Activated naive CD8-positive, alpha-beta T cell treated with anti-CD3 and anti-CD28 coated beads for 36 hours (primary cell): Measurements from ENCODE around the gene NUP98. TPM values are rescaled to one million over a fixed set of nuclear protein-coding genes. Genes with fewer than 3 reads are reported as not detected.

ENCODE experiments used
- DNase-seq: peaks from one replicate; pipeline ENCODE4 v3.0.0; 2021
- H3K27ac Mint-ChIP-seq: one replicate; pipeline ENCODE4 v1.8.0; 2022; ENCODE audit warnings: mild to moderate bottlenecking, moderate library complexity, mixed read lengths
- H3K27me3 Mint-ChIP-seq: one replicate; pipeline ENCODE4 v1.8.0; 2022; ENCODE audit warnings: mild to moderate bottlenecking, mixed read lengths
- H3K36me3 Mint-ChIP-seq: one replicate; pipeline ENCODE4 v1.8.0; 2021; ENCODE audit warnings: mild to moderate bottlenecking, mixed read lengths
- H3K4me1 Mint-ChIP-seq: one replicate; pipeline ENCODE4 v1.8.0; 2021; ENCODE audit warnings: mixed read lengths
- H3K4me3 Mint-ChIP-seq: one replicate; pipeline ENCODE4 v1.8.0; 2022; ENCODE audit warnings: mild to moderate bottlenecking, moderate library complexity, mixed read lengths
- H3K9me3 Mint-ChIP-seq: one replicate; pipeline ENCODE4 v1.8.0; 2022; ENCODE audit warnings: mixed read lengths
- total RNA-seq, 2 experiments: library from RNA; stranded (reverse); gene quantifications; one replicate each; pipeline ENCODE4 v1.2.3, GENCODE V29; 2021

The NUP98 gene
- total RNA-seq, result 100 to 1,000 TPM in 1 of 2 experiments, 10 to 100 TPM in 1; 98.1 to 115 TPM

DNA sequence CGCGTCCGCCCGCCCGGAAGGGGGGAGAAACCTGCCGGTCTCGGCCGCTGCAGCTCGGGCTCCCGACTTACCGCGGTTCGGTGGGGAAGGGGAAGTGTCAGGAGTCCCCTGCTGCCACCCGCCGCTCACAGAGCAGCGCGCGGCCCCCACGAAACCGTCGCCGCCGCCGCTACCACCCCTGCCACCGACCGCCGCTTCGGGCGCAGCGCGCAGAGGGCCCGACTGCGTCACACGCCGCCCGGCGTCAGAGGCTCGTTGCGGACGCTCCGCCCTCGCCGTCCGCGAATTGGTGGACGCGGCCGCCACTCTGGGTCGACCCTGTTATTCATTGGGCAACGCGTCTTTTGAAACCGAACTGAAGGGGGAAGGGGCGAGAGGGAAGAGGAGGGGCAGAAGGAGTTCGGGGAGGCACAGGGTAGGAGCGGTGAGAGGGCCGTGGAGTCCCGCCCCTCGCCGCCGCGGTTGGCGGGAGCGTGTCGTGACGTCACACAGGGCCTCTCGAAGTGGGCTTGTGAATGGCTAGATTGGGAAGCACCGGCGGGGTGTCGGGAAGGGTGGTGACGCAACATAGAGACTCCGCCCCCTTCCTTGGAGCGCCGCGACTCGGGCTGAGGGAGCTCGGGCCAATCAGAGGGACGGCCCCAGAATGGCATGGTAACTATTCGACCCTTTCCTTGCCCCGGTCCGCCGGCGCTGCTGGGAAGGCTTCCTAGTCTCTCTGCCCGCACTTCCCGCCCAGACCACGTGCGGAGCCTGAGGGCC, at the start of gene NUP98:
Gene NUP98, minus strand, starts transcription at position 226 of the 762 bp plus-strand sequence. CDS start 15,437 bp downstream, outside the sequence.
- H3K9me3 Mint-ChIP-seq, result no peaks in the 10 kb centered on the region
- peak within 1 kb of the TSS; percentile 88 for H3K4me3 Mint-ChIP-seq
- peak within 1 kb of the TSS; percentile 100 for H3K27ac Mint-ChIP-seq
- H3K27me3 Mint-ChIP-seq, result peaks cover 4% of the 10 kb centered on the region
- DNase-seq, result peak; percentile 100
- peaks cover 38% of the 10 kb centered on the region for H3K4me1 Mint-ChIP-seq
- H3K36me3 Mint-ChIP-seq, result peaks cover 40% of the 10 kb centered on the region

DNA sequence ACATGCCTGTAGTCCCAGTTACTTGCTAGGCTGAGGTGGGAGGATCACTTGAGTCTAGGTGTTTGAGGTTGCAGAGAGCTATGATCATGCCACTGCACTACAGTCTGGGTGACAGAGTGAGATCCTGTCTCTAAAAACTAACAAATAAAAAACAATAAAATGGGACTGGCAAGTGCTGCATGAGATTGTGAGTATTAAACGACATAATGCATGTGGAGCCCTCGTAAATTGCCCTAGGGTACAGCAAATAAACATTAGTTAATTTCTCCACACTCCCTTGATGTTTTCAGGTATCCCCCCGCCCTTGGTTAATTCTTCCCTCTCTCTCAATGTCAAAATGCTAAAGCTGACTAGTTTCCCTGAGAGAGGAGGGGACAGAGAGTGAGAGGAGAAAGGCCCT, 48.3 kb upstream of the NUP98 start:
- no peaks in the 10 kb centered on the region for H3K36me3 Mint-ChIP-seq
- no peaks in the 10 kb centered on the region for H3K9me3 Mint-ChIP-seq
- H3K27me3 Mint-ChIP-seq, result no peaks in the 10 kb centered on the region
- peaks cover 42% of the 10 kb centered on the region for H3K4me1 Mint-ChIP-seq
- H3K4me3 Mint-ChIP-seq, result no peak overlapping the region
- DNase-seq, result no peak
- H3K27ac Mint-ChIP-seq, result no peak overlapping the region

DNA sequence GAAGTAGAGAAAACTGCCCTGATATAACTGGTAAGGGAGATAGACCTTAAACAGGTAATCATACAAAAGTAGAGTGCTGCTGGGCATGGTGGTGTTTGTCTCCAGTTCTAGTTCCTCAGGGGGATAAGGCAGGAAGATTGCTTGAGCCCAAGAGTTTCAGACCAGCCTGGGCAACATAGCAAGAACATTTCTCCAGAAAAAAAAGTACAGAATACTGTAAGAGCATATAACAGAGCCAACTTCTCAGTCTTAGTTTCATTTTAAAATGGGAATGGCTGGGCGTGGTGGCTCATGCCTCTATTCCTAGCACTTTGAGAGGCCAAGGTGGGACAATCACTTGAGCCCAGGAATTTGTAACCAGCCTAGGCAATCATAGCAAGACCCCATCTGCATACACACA, 47.9 kb upstream of the NUP98 start:
- no peak for DNase-seq
- H3K9me3 Mint-ChIP-seq, result no peaks in the 10 kb centered on the region
- no peaks in the 10 kb centered on the region for H3K36me3 Mint-ChIP-seq
- peak overlapping the region; percentile 54 for H3K27ac Mint-ChIP-seq
- no peak overlapping the region for H3K4me3 Mint-ChIP-seq
- H3K27me3 Mint-ChIP-seq, result no peaks in the 10 kb centered on the region
- peaks cover 42% of the 10 kb centered on the region for H3K4me1 Mint-ChIP-seq

DNA sequence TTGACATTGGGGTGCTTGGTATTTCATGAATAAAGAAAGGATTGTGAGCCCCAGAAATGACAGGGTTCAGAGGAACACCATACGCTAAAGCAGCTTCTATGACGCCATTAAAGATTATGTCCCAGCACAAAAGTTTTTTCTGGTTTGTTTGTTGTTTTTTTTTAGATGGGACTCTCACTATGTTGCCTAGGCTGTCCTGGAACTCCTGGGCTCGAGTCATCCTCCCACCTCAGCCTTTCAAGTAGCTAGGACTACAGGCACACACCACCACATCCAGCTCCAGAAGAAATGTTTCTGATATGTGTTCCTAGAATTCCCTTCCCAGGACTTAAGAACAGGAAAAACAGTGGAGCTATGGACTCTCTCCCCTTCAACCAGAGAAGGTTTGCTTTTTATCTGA, 46.0 kb upstream of the NUP98 start:
- Mint-ChIP-seq H3K9me3 (no peaks in the 10 kb centered on the region), H3K36me3 (peaks cover 17% of the 10 kb centered on the region), H3K4me3 (no peak overlapping the region)

DNA sequence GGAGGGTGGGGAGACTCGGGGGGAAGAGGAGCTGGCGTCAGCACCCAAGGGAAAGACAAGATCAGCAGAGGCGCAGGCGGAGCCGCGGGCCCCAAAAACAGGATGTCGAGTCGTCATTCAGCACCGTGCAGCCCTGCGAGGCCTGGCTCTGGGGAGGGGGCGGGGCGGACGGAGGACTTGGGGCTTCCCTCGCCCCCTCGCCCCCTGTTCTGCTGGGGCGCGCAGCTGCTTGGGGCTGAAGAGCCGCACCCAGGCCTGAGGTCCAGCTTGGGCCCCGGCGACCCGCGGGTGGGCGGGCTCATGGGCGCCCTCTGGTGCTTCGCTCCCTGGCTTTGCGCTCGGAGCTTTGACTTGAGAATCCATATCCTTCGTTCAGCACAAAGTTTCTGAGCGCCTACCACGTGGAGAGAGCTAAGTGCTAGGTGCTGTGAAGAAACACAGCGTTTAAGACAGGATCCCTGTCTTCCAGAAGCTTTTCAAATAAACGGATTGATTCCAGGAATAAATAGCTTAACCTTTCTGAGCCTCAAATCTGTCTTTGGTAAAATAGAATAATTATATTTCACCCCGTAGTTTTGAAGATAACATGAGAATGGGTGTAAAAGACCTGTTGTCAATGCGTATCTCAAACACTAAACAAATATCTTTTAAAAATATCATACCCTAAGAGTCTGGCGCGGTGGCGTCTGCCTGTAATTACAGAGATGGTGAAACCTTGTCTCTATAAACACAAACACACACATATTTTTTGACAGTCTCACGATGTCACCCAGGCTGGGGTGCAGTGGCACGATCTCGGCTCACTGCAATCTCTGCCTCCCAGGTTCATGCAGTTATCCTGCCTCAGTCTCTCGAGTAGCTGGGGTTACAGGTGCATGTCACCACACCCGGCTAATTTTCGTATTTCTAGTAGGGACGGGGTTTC, 44.3 kb upstream of the NUP98 start:
- peaks cover 51% of the 10 kb centered on the region for H3K4me1 Mint-ChIP-seq

More for the DNA sequence above, 46.0 kb upstream of the NUP98 start:
- DNase-seq, result no peak
- Mint-ChIP-seq H3K27me3 (no peaks in the 10 kb centered on the region), H3K4me1 (peaks cover 38% of the 10 kb centered on the region), H3K27ac (peak overlapping the region; percentile 58)

DNA sequence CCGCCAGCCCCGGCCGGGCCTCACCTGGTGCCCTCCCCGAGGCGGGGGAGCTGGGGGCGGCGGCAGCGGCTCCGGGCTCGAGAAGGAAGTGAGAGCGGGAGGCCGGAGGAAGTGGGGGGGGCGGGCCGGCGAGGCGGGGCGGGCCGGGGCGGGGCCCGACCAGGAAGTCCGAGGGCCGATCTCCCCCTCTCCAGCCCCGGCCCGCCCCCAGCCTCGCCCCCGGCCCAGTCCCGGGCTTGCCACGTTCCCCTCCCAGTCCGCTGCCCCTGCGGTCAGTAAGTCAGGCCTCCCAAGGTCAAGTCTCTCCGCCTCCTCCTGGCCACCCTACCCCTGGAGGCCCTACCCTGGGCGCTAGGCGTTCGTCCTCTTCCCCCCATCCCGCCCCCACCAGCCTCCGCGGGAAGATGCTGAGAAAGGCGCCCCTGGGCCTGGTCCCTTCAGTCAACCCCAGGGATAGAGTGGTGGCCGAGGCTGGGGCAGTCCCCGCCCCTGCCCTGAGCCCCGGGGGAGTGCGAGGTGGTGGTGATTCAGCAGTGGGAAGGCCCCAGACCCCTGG, 43.6 kb upstream of the NUP98 start, which contains the start of gene RHOG:
Gene RHOG, minus strand, starts transcription at position 90 of the 556 bp plus-strand sequence. CDS start 12,821 bp downstream, outside the sequence.
- Mint-ChIP-seq H3K27ac (peak within 1 kb of the TSS; percentile 91), H3K4me1 (peaks cover 56% of the 10 kb centered on the region), H3K4me3 (peak within 1 kb of the TSS; percentile 90), H3K36me3 (peaks cover 32% of the 10 kb centered on the region), H3K27me3 (no peaks in the 10 kb centered on the region), H3K9me3 (no peaks in the 10 kb centered on the region)
- no peak for DNase-seq

More for the DNA sequence above, 44.3 kb upstream of the NUP98 start:
- H3K27ac Mint-ChIP-seq, result peak overlapping the region; percentile 91
- H3K36me3 Mint-ChIP-seq, result peaks cover 28% of the 10 kb centered on the region
- peak; percentile 97 for DNase-seq
- no peaks in the 10 kb centered on the region for H3K27me3 Mint-ChIP-seq
- no peaks in the 10 kb centered on the region for H3K9me3 Mint-ChIP-seq
- H3K4me3 Mint-ChIP-seq, result peak overlapping the region; percentile 78

DNA sequence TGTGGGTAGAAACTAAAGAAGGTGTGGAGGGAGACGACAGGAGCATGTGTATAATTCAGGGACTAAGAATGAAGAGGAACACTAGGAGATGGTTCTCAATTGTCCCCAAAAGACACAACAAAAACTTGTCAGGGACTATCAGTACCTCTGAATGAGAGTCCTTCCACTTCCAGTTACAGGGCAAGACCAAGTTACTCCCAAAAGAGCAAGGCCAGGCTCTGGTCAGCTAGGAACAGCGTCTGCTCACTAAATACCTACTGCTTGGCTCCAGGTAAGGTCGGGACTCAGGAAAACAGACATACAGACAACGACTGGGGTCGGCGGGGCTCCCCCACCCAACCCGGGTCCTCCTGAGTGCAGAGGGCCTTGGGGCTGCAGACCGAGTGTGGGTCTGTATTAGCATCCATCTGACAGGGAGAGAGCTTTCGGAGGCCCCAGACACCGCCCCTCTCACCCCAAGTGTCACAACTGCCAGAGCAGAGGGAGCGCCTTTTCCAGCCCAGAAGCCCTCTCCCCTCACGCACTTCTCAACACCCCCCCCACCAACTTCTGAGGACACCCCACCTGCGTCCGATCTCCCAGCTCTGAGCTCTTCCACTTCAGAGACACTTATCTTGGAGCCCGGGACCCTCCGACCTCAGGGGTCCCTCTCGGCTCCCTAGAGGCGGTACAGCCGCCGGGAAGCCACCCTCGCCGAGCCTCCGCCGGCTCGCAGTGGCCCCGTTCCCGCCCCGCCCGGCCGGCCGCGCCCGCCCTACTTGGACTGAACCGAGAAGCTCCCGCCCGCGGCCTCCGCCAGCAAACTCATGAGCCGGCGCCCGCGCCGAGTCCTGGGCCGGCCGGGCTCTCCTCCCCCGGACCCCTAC, 42.9 kb upstream of the NUP98 start:
- peak; percentile 44 for DNase-seq
- H3K9me3 Mint-ChIP-seq, result peaks cover 2% of the 10 kb centered on the region
- H3K4me3 Mint-ChIP-seq, result peak overlapping the region; percentile 90
- peaks cover 57% of the 10 kb centered on the region for H3K4me1 Mint-ChIP-seq
- H3K27ac Mint-ChIP-seq, result peak overlapping the region; percentile 81
- no peaks in the 10 kb centered on the region for H3K27me3 Mint-ChIP-seq
- H3K36me3 Mint-ChIP-seq, result peaks cover 38% of the 10 kb centered on the region

DNA sequence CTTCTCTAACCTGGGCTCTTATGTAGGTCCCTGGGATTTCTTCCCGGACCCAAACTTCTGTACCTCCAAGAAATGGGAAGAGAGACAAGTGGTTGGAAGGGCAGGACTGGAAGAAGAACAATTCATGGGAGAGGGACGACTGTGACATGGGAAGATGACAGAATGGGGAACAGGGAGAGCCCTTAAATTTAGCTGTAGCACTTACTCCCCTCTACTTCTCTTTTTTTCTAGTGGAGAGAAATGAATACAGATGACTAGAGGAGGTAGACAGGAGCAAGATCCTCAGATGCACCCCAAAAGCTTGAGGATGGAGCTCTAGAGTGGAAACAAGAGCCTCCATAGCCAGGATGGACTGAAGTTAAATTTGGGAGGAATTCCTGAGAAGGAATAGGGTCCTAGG, 41.1 kb upstream of the NUP98 start:
- H3K4me1 Mint-ChIP-seq, result peaks cover 61% of the 10 kb centered on the region
- peaks cover 56% of the 10 kb centered on the region for H3K36me3 Mint-ChIP-seq
- H3K27me3 Mint-ChIP-seq, result no peaks in the 10 kb centered on the region
- peak overlapping the region; percentile 81 for H3K27ac Mint-ChIP-seq
- peak overlapping the region; percentile 90 for H3K4me3 Mint-ChIP-seq
- DNase-seq, result no peak
- peaks cover 2% of the 10 kb centered on the region for H3K9me3 Mint-ChIP-seq

DNA sequence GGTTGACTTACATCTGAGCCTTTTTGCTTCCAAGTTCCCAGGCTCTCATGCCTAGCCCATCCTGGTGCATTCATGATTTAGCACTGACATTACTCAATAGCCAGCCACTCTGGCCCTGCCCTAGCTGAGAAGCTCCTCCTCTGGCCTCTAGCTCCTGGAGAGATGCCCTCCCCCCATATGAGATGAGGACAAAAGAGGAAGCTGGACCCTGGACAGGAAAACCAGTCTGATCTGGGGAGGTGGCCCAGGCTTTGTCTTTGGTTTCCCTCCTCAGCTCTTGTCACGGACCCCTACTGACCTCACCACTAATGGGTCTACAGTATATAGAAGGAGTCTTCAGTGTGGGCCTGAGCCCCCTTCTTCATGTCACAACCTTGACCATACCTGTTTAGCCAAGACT, 40.4 kb upstream of the NUP98 start:
- Mint-ChIP-seq H3K36me3 (peaks cover 60% of the 10 kb centered on the region), H3K27me3 (no peaks in the 10 kb centered on the region), H3K9me3 (peaks cover 2% of the 10 kb centered on the region), H3K4me3 (peak overlapping the region; percentile 90), H3K27ac (peak overlapping the region; percentile 81), H3K4me1 (peaks cover 61% of the 10 kb centered on the region)
- DNase-seq, result no peak

DNA sequence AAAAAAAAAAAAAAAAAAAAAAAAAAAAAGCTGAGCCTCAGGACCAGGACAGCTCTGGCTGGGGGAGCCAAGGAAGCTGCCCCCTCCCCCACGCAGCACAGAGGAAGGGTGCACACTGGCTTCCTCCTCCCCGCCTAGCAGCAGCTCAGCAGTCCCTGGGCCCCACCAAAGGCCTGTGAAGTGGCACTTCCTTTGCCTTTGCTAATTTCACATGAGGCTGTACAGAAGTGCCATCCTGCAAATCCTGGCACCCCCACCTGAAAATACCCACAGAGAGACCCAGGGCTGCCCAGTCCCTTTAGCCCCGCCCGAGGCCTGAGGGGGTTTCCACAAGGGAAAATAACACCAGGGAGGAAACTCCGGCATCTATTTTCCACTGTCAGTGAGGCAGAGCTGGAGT, 39.5 kb upstream of the NUP98 start:
- Mint-ChIP-seq H3K27me3 (no peaks in the 10 kb centered on the region), H3K27ac (peak overlapping the region; percentile 81), H3K36me3 (peaks cover 66% of the 10 kb centered on the region), H3K9me3 (peaks cover 2% of the 10 kb centered on the region), H3K4me3 (peak overlapping the region; percentile 90), H3K4me1 (peaks cover 67% of the 10 kb centered on the region)
- peak; percentile 49 for DNase-seq

DNA sequence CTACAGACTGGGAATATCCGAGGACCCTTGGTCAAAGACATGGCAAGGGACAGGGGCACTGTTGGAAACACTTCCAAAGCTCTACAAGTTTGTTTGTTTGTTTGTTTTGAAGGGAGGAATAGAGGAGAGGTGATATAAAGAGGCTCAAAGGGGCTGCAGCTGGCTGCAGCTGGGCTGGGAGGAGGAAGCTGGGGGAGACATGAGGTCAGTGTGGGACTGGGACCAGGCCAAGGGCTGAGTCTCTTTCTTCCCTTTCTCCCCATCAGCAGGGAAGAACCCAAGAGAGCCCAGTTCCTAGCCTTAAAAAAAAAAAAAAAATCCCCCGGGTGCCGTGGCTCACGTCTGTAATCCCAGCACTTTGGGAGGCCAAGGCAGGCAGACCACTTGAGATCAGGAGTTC, 38.4 kb upstream of the NUP98 start:
- DNase-seq, result no peak
- H3K36me3 Mint-ChIP-seq, result peaks cover 76% of the 10 kb centered on the region
- H3K9me3 Mint-ChIP-seq, result peaks cover 2% of the 10 kb centered on the region
- peak overlapping the region; percentile 81 for H3K27ac Mint-ChIP-seq
- H3K4me1 Mint-ChIP-seq, result peaks cover 75% of the 10 kb centered on the region
- no peaks in the 10 kb centered on the region for H3K27me3 Mint-ChIP-seq
- peak overlapping the region; percentile 90 for H3K4me3 Mint-ChIP-seq

DNA sequence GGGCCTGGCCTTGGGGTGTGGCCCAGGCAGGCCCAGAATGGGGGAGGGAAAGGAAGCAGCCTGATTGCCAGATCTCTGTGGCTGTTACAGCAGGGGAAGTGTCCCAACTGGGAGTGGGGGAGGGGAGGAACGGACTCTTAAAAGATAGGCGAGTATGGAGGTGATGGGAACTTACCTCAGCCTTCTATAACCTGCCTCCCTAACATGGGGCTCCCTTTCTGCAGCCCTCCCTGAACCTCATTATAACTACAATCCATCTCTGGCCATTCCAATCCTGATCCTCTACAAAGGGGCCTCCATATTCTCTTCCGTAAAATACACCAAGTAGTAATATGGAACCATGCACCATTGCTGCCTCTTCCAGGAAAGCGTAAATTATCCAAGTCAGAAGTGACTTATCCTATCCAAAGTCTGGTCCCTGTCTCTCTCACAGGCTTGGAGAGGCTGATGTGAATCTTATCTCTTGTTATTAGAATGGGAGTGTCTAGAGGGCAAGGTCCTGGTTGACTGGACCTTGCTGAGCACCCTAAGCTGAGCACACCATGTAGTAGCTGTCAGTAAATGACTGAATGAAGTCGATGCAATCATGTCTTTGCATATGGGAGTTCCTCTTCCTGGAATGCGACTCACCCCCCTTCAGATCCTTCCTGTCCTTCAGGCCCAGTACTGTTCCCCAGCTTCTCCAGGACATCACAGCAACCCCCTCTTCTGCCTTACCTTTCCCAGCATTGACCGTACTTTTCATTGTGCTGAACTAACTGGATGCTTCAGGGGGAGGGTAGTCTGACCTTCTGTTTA, 37.5 kb upstream of the NUP98 start:
- Mint-ChIP-seq H3K4me1 (peaks cover 76% of the 10 kb centered on the region), H3K9me3 (peaks cover 2% of the 10 kb centered on the region), H3K4me3 (peak overlapping the region; percentile 90), H3K27ac (peak overlapping the region; percentile 81), H3K27me3 (no peaks in the 10 kb centered on the region), H3K36me3 (peaks cover 81% of the 10 kb centered on the region)
- DNase-seq, result no peak

DNA sequence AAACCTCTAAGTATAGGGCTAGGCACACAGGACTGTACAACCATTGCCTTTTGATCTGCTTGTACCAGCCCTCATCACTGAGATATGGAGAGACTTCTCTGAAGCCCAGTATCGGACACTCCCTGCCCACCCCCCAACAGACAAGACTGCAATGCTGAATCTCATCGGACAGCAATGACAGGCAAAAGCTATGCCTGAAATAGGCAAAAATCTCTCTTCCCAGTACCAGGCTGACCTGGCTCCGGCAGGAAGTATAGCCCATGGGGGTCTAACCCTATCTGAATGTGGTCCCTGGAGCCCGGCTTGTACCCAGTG, 37.0 kb upstream of the NUP98 start:
- H3K27ac Mint-ChIP-seq, result peak overlapping the region; percentile 81
- H3K9me3 Mint-ChIP-seq, result peaks cover 2% of the 10 kb centered on the region
- no peak for DNase-seq
- H3K36me3 Mint-ChIP-seq, result peaks cover 80% of the 10 kb centered on the region
- H3K4me1 Mint-ChIP-seq, result peaks cover 76% of the 10 kb centered on the region
- no peaks in the 10 kb centered on the region for H3K27me3 Mint-ChIP-seq
- H3K4me3 Mint-ChIP-seq, result peak overlapping the region; percentile 90
